Skeletal muscle tissue (tissue), 4 donors: Measurements from ENCODE around the gene ACP7. TPM values are rescaled to one million over a fixed set of nuclear protein-coding genes. Genes with fewer than 3 reads are reported as not detected.

Experiments used
- H3K27ac ChIP-seq: one replicate; pipeline ENCODE4 v1.7.0; 2013; ENCODE audit warnings: mild to moderate bottlenecking, low read depth, low read length, inconsistent platforms
- H3K27me3 ChIP-seq, 3 donors: one replicate each; pipeline ENCODE4 v1.7.0; 2013; ENCODE audit warnings: low read length in 3 of 3; ENCODE audit not compliant: control insufficient read depth in 3 of 3, insufficient read depth in 3 of 3
- H3K36me3 ChIP-seq, 3 donors: one replicate each; pipeline ENCODE4 v1.7.0; 2013; ENCODE audit warnings: low read length in 3 of 3; ENCODE audit not compliant: control insufficient read depth in 3 of 3, insufficient read depth in 3 of 3
- H3K4me1 ChIP-seq, 3 donors: one replicate each; pipeline ENCODE4 v1.7.0; 2013; ENCODE audit warnings: low read length in 3 of 3, mild to moderate bottlenecking in 3 of 3; ENCODE audit not compliant: control insufficient read depth in 3 of 3, insufficient read depth in 3 of 3
- H3K4me3 ChIP-seq, 3 donors: one replicate each; pipeline ENCODE4 v1.7.0; 2013; ENCODE audit warnings: low read length in 3 of 3
- H3K9ac ChIP-seq, 3 donors: one replicate each; pipeline ENCODE4 v1.7.0; 2013; ENCODE audit warnings: low read length in 3 of 3, mild to moderate bottlenecking in 3 of 3, moderate library complexity in 2 of 3, low read depth in 1 of 3
- H3K9me3 ChIP-seq, 3 donors: one replicate each; pipeline ENCODE4 v1.7.0; 2013; ENCODE audit warnings: low read length in 3 of 3; ENCODE audit not compliant: control insufficient read depth in 3 of 3
- total RNA-seq: library from RNA; depleted of rRNA; stranded (reverse); fragments of >200 nt; gene quantifications from one replicate; pipeline ENCODE4 v1.2.3, GENCODE V29; 2014
- donor health status: Osteomylitis.

ACP7 gene
- total RNA-seq, 1 donor from 2014 or later, result not detected

DNA sequence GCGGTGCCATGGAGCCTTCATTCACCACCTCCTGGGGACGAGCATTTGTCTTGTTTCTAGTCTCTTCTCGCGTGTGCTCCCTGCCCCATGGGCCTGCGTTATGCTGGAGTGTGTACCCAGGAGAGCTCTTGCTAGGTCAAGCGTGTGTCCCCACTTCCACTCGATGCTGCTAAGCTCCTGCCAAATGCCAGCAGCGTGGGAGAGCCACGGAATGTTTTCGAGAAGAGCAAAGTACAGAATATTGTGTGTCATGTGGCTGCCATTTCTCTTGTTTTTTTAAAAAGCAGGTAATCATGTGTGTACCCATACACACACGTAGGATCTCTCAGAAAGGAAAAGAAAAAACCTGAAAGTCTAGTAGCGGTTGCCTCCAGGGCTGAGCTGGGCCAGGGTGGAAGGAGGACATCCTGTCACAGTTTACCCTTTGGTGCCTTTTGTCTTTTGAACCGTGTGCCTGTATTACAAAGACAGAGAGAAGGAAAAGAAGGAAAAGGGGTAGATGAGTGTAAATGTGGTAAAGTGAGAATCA lies 70.0 kb downstream of the ACP7 start:
- H3K4me3 ChIP-seq, result no peak overlapping the region
- no peaks in the 10 kb centered on the region for H3K9me3 ChIP-seq
- H3K27ac ChIP-seq, result no peak overlapping the region
- H3K36me3 ChIP-seq, result no peaks in the 10 kb centered on the region
- no peak overlapping the region for H3K9ac ChIP-seq
- peaks cover 2 to 10% (median 8%) of the 10 kb centered on the region in 3 donors for H3K4me1 ChIP-seq
- no peaks in the 10 kb centered on the region for H3K27me3 ChIP-seq

DNA sequence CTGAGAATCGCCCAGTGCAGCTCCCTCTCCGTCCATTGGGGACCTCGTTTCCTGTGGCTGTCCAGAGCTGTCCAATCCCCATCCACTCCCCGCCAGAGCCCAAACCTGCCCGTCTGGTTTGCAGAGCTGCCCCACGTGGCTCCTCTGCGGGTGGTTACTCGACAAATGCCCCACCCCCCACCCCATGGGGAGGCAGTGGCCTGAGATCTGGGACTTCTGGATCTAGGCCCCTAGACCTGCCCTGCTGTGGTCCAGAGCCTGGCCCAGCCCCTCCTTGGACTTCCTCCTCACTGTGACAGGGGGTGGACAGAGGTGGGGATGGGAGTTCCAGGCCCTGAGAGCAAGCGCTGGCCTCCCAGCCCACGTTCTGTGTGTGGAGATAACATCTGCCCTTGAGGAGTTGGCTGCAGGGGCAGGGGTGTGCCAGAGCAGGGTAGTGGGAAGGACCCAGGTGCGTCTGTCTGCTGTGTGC lies 70.5 kb downstream of the ACP7 start:
- Histone ChIP-seq H3K4me1 (peaks cover 2 to 10% (median 8%) of the 10 kb centered on the region in 3 donors), H3K9ac (no peak overlapping the region), H3K9me3 (no peaks in the 10 kb centered on the region), H3K27ac (no peak overlapping the region), H3K36me3 (no peaks in the 10 kb centered on the region), H3K4me3 (no peak overlapping the region), H3K27me3 (no peaks in the 10 kb centered on the region)

DNA sequence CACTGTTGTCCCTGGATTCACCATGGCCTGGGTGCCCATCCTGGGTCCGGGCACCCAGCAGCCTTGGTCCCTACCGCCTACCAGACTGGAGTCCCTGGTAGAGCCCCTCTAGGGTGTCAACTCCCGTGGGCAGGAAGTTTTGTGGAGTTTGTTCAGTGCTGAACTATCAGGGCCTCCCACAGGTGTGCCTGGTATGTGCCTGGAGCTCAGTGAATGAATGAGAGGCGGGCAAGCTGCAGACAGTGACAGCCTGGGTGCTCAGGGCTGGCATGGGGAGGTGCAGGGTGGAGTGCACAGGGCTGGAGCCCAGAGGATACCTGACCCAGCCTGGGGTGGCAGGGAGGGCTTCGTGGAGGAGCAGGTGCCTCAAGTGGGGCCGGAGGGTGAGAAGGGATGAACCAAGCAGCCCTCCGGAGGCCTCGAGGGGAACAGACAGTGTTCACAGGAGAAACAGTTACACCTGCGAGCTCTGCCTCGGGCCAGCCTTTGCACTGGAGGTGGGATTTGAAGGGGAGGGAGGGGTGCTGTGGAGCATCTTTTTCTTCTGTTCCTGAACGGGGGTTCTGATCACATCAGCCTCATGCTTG lies 71.0 kb downstream of the ACP7 start:
- Histone ChIP-seq H3K27ac (no peak overlapping the region), H3K27me3 (no peaks in the 10 kb centered on the region), H3K9me3 (no peaks in the 10 kb centered on the region), H3K36me3 (no peaks in the 10 kb centered on the region), H3K4me3 (no peak overlapping the region), H3K9ac (no peak overlapping the region), H3K4me1 (peaks cover 2 to 11% (median 9%) of the 10 kb centered on the region in 3 donors)

DNA sequence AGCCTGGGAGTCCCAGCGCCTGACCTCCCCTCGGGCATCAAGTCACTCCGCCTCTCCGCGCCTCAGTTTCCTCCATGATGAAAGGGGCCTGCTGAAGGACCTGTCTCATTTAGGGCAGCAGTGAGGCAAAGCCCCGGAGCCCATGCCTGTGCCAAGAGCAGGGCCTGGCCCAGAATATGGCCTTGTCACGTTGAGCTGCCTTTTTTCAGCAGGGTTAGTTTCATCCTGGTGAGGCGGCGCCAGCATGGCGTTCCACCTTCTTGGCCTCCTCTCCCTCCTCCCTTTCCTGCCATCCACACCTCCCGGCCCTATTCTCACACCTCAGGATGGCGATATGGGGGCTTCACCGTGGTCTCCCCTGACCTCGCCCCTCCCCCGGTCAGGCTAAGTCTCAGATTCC lies 71.6 kb downstream of the ACP7 start:
- H3K4me1 ChIP-seq, result peaks cover 2 to 15% (median 13%) of the 10 kb centered on the region in 3 donors
- no peak overlapping the region for H3K27ac ChIP-seq
- H3K4me3 ChIP-seq, result no peak overlapping the region
- H3K9me3 ChIP-seq, result no peaks in the 10 kb centered on the region
- H3K9ac ChIP-seq, result no peak overlapping the region
- no peaks in the 10 kb centered on the region for H3K36me3 ChIP-seq
- H3K27me3 ChIP-seq, result no peaks in the 10 kb centered on the region

DNA sequence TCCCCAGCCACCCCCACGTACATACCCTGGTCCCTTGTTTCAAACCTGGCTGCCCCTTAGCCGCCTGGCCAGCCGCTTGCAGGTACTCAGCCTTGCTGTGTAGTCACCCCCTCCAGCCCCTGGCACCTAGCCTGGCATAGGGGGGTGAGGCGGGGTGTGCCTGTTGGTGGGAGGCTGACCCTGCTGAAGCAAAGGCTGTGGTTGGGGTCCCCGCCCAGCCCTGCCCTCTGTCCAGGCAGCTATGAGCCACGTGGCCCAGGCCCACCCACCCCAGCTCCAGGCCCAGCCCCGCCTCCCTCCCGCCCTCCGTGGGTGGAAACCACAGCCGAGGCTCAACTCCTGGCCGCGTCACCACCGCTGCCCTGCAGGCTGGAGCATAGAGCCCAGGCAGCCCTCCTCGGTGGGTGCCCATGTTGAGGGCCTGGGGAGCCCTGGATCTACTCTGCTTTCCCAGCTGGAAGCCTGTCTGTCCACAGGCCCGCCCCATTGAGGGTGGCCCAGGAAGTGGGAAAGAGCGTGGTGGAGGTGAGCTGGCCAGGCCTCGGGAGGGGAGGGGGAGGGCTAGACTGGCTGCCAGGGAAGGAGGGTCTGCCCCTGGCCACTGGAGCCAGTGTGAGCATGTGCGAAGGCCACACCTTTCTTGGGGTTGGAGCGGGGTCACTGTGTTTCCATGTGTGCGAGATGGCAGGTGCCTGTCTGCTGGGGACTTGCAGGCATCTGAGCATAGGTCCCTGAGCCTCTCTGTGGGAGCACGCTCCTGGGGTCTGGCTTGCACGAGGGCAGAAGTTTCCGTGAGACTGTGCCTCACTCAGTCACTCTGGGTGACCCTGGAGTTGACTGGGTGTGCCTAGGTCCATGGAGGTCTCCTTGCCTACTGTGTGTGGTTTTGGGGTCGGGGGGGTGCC lies 72.4 kb downstream of the ACP7 start:
- H3K27me3 ChIP-seq, result no peaks in the 10 kb centered on the region
- H3K4me3 ChIP-seq, result no peak overlapping the region
- H3K9ac ChIP-seq, result no peak overlapping the region
- H3K27ac ChIP-seq, result no peak overlapping the region
- H3K4me1 ChIP-seq, result peaks cover 4 to 20% (median 16%) of the 10 kb centered on the region in 3 donors
- no peaks in the 10 kb centered on the region for H3K9me3 ChIP-seq
- no peaks in the 10 kb centered on the region for H3K36me3 ChIP-seq

DNA sequence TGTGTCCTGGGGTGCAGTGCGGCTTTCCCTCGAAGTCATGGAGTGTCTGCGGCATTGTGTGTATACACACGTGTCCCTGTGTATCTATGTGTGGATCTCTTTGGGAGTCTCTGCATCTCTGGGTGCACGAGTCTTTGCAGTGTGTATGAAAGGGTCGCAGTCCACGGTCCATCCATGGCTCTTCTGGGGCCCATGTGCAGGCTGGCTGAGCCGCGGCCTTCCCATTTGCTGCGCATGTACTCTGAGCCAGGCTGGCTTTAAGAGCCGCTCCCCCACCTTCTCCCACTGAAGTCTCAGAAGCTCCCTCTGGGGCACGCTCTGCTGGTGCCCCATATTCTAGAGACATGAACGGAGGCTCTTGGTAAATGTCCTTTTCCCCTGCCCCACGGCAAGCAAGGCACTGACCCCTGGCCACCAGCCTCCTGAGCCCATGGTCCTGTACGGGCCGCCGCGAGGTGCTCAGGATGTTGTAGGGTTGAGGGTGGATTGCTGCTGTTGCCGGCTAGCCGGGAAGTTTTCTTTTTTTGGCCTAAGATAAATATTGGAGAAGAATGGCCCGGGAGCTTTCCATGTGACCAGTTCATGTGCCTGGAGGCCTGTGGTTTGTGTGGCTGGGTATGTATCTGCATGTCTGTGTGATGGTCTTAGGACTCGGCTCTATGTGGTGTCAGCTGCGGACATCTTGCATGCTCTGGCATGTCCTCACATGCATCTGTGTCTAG lies 73.3 kb downstream of the ACP7 start:
- no peaks in the 10 kb centered on the region for H3K9me3 ChIP-seq
- H3K4me3 ChIP-seq, result no peak overlapping the region
- no peaks in the 10 kb centered on the region for H3K27me3 ChIP-seq
- no peak overlapping the region for H3K27ac ChIP-seq
- peaks cover 4 to 20% (median 16%) of the 10 kb centered on the region in 3 donors for H3K4me1 ChIP-seq
- H3K36me3 ChIP-seq, result no peaks in the 10 kb centered on the region
- no peak overlapping the region for H3K9ac ChIP-seq

DNA sequence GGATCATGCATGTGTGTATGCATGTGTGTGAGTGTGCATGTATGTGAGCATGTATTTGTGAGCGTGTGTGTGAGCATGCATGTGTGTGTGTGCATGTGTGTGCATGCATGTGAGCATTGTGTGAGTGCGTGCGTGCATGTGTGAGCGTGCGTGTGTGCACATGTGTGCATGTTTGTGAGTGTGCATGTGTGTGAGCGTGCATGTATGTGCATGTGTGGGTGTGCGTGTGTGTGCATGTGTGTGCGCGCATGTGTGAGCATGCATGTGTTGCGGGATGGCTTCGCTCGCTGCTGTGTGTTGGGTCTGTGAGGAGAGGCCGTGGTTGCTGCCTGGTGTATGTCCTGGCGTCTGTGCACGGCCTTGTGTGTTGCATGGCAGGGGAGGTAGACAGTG lies 73.8 kb downstream of the ACP7 start:
- H3K9ac ChIP-seq, result no peak overlapping the region
- no peaks in the 10 kb centered on the region for H3K36me3 ChIP-seq
- no peak overlapping the region for H3K27ac ChIP-seq
- peaks cover 4 to 20% (median 16%) of the 10 kb centered on the region in 3 donors for H3K4me1 ChIP-seq
- no peaks in the 10 kb centered on the region for H3K27me3 ChIP-seq
- no peaks in the 10 kb centered on the region for H3K9me3 ChIP-seq
- H3K4me3 ChIP-seq, result no peak overlapping the region

DNA sequence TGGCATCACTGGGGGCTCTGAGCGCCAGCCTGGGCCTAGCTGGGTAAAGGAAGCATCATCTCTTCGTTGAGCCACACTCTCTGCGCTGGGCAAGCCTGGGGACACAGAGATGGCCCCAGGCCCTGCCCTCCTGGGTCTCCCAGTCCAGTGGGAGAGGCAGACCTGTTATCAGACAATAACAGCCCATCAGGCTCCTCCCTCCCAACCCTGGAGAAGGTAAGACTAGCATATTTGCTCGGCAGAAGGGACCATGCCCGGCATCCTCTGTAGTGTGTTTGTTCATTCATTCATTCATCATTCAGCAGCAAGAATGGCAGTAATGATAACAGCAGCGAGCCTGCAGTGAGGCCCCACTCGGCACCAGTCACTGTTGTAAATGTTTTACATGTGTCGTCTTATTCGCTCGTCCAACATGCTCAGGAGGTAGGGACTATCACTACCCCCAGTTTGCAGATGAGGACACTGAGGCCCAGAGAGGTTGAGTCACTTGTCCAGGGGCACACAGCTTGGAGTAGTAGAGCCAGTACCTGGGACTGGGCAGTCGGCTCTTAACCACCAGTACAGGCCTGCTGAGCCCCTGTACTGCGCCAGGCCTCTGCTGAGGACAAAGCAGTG lies 74.6 kb downstream of the ACP7 start:
- Histone ChIP-seq H3K4me1 (peaks cover 4 to 20% (median 16%) of the 10 kb centered on the region in 3 donors), H3K27ac (no peak overlapping the region), H3K9ac (no peak overlapping the region), H3K27me3 (no peaks in the 10 kb centered on the region), H3K4me3 (no peak overlapping the region), H3K36me3 (no peaks in the 10 kb centered on the region), H3K9me3 (no peaks in the 10 kb centered on the region)

DNA sequence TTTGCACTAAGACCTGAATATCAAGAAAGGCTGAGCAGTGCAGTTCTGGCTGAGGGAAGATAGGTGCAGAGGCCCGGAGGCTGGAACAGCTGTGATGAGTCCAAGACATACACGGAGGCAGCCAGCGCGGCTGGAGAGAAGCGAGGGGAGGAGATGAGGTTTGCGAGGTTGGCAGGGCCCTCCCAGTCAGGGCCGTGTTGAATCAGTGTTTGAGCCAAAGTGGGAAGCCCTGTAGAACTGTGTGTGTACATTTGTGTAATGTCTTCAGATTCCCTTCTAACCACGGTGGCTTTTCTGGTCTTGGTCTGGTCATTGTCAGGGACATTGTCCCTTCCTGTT lies 76.3 kb downstream of the ACP7 start:
- no peaks in the 10 kb centered on the region for H3K9me3 ChIP-seq
- no peak overlapping the region for H3K27ac ChIP-seq

More for the DNA sequence above, 76.3 kb downstream of the ACP7 start:
- no peaks in the 10 kb centered on the region for H3K36me3 ChIP-seq
- H3K9ac ChIP-seq, result no peak overlapping the region
- H3K27me3 ChIP-seq, result no peaks in the 10 kb centered on the region
- no peak overlapping the region for H3K4me3 ChIP-seq
- peaks cover 4 to 20% (median 16%) of the 10 kb centered on the region in 3 donors for H3K4me1 ChIP-seq
